Measurements from ENCODE around the gene ALOX15. TPM values are rescaled to one million over a fixed set of nuclear protein-coding genes. Genes with fewer than 3 reads are reported as not detected.

ALOX15 gene
- total RNA-seq, 1 experiment from 2014 or later: 0.50 TPM

GRCh38 chr17:4631836-4632580 is 9.5 kb downstream of the ALOX15 start:
- Histone ChIP-seq H3K9me3 (no peaks in the 10 kb centered on the region), H3K4me1 (no peaks in the 10 kb centered on the region), H3K36me3 (ENCODE audit: control insufficient read depth, insufficient read depth, low read length) (no peaks in the 10 kb centered on the region), H3K27me3 (replicated peaks; ENCODE audit: control insufficient read depth, insufficient read depth, low read length) (no peaks in the 10 kb centered on the region), H3K4me3 (ENCODE audit: low read depth, low read length) (no peak overlapping the region)
- no peak for TF ChIP-seq CTCF (IDR thresholded peaks at IDR 0.05; ENCODE audit: insufficient read depth in 1 of 2, low read depth in 1 of 2, low read length in 1 of 2, severe bottlenecking in 1 of 2, unreplicated experiment in 1 of 2)
- Mint-ChIP-seq H3K4me1 (ENCODE audit: low read depth, unreplicated experiment) (no peaks in the 10 kb centered on the region), H3K27me3 (ENCODE audit: insufficient read depth, unreplicated experiment) (peaks cover 6% of the 10 kb centered on the region), H3K9me3 (ENCODE audit: unreplicated experiment) (no peaks in the 10 kb centered on the region), H3K4me3 (ENCODE audit: unreplicated experiment) (no peak overlapping the region), H3K27ac (ENCODE audit: unreplicated experiment) (no peak overlapping the region), H3K36me3 (ENCODE audit: insufficient read depth, unreplicated experiment) (no peaks in the 10 kb centered on the region)
- POLR2A ChIA-PET: interaction anchor here (1.1 kb wide), 1 partner anchor 22 kb away, joined by 4 read pairs; no protein-coding TSS in a partner anchor
- CTCF ChIA-PET: no interaction called here
- no peak for DNase-seq
- no TSS peak for BruUV-seq (replicated peaks)
- intact Hi-C loops (cut with micrococcal nuclease; ENCODE audit: unreplicated experiment): no loop called here

GRCh38 chr17:4631431-4631830 is 10.0 kb downstream of the ALOX15 start:
- Histone ChIP-seq H3K36me3 (ENCODE audit: control insufficient read depth, insufficient read depth, low read length) (no peaks in the 10 kb centered on the region), H3K4me1 (no peaks in the 10 kb centered on the region), H3K27me3 (replicated peaks; ENCODE audit: control insufficient read depth, insufficient read depth, low read length) (no peaks in the 10 kb centered on the region), H3K9me3 (no peaks in the 10 kb centered on the region), H3K4me3 (ENCODE audit: low read depth, low read length) (no peak overlapping the region)
- no peak overlapping the region for H3K4me3 Mint-ChIP-seq (ENCODE audit: unreplicated experiment)
- no peak for DNase-seq
- H3K27me3 Mint-ChIP-seq (ENCODE audit: insufficient read depth, unreplicated experiment): peaks cover 3% of the 10 kb centered on the region
- H3K27ac Mint-ChIP-seq (ENCODE audit: unreplicated experiment): no peak overlapping the region
- ChIA-PET CTCF (no interaction called here), POLR2A (no interaction called here)
- TF ChIP-seq CTCF (IDR thresholded peaks at IDR 0.05; ENCODE audit: insufficient read depth in 1 of 2, low read depth in 1 of 2, low read length in 1 of 2, severe bottlenecking in 1 of 2, unreplicated experiment in 1 of 2): no peak
- no peaks in the 10 kb centered on the region for H3K9me3 Mint-ChIP-seq (ENCODE audit: unreplicated experiment)
- no peaks in the 10 kb centered on the region for H3K36me3 Mint-ChIP-seq (ENCODE audit: insufficient read depth, unreplicated experiment)
- intact Hi-C loops (cut with micrococcal nuclease; ENCODE audit: unreplicated experiment): no loop called here
- BruUV-seq (replicated peaks): no TSS peak
- no peaks in the 10 kb centered on the region for H3K4me1 Mint-ChIP-seq (ENCODE audit: low read depth, unreplicated experiment)

- no peaks in the 10 kb centered on the region for H3K4me1 ChIP-seq
These were observed 14.7 kb downstream of the ALOX15 start for GRCh38 chr17:4626734-4627256.

More at GRCh38 chr17:4626734-4627256, 14.7 kb downstream of the ALOX15 start:
- ChIA-PET POLR2A (no interaction called here), CTCF (no interaction called here)
- H3K9me3 Mint-ChIP-seq (ENCODE audit: unreplicated experiment): no peaks in the 10 kb centered on the region
- DNase-seq: no peak
- Histone ChIP-seq H3K27me3 (replicated peaks; ENCODE audit: control insufficient read depth, insufficient read depth, low read length) (no peaks in the 10 kb centered on the region), H3K9me3 (no peaks in the 10 kb centered on the region), H3K36me3 (ENCODE audit: control insufficient read depth, insufficient read depth, low read length) (no peaks in the 10 kb centered on the region), H3K4me3 (ENCODE audit: low read depth, low read length) (no peak overlapping the region)
- H3K4me3 Mint-ChIP-seq (ENCODE audit: unreplicated experiment): no peak overlapping the region
- no peak for TF ChIP-seq CTCF (IDR thresholded peaks at IDR 0.05; ENCODE audit: insufficient read depth in 1 of 2, low read depth in 1 of 2, low read length in 1 of 2, severe bottlenecking in 1 of 2, unreplicated experiment in 1 of 2)
- BruUV-seq (replicated peaks): no TSS peak
- intact Hi-C loops (cut with micrococcal nuclease; ENCODE audit: unreplicated experiment): loop anchor here (1.0 kb wide), 1 partner anchor 60 kb away; no protein-coding TSS in a partner anchor
- H3K27me3 Mint-ChIP-seq (ENCODE audit: insufficient read depth, unreplicated experiment): no peaks in the 10 kb centered on the region
- H3K4me1 Mint-ChIP-seq (ENCODE audit: low read depth, unreplicated experiment): peaks cover 5% of the 10 kb centered on the region
- H3K36me3 Mint-ChIP-seq (ENCODE audit: insufficient read depth, unreplicated experiment): peaks cover 12% of the 10 kb centered on the region
- H3K27ac Mint-ChIP-seq (ENCODE audit: unreplicated experiment): no peak overlapping the region
